GM23338 (cell line): Measurements from ENCODE around the gene DIRAS2. TPM values are rescaled to one million over a fixed set of nuclear protein-coding genes. Genes with fewer than 3 reads are reported as not detected.

Experiments used
- ATAC-seq: fragments of 200-7000 bp; cut with Tn5 transposase; 3 replicates; pipeline ENCODE4 v1.9.1; 2020
- DNase-seq: peaks from one replicate; pipeline ENCODE4 v3.0.0-alpha.2; 2015; ENCODE audit warnings: low spot score
- H2AFZ ChIP-seq: fragments of 200-600 bp; sonication (generic); 2 replicates; pipeline ENCODE4 v1.8.0; 2016; ENCODE audit warnings: antibody characterized with exemption, mild to moderate bottlenecking, moderate library complexity
- H3F3A ChIP-seq: fragments of 200-600 bp; sonication (generic); replicated peaks from 2 replicates; pipeline ENCODE4 v1.8.0; 2017; ENCODE audit warnings: antibody characterized with exemption, mixed run types, low read depth
- H3K27ac ChIP-seq: fragments of 200-600 bp; sonication (generic); 2 replicates; pipeline ENCODE4 v1.6.1; 2016; ENCODE audit warnings: low read depth
- H3K27me3 ChIP-seq: fragments of 200-600 bp; sonication (generic); 2 replicates; pipeline ENCODE4 v1.8.0; 2016; ENCODE audit warnings: mild to moderate bottlenecking, mixed run types, moderate library complexity; ENCODE audit not compliant: insufficient read depth
- H3K36me3 ChIP-seq: fragments of 200-600 bp; sonication (generic); 2 replicates; pipeline ENCODE4 v1.8.0; 2016; ENCODE audit warnings: mild to moderate bottlenecking; ENCODE audit not compliant: insufficient read depth
- H3K4me1 ChIP-seq: fragments of 200-600 bp; sonication (generic); 2 replicates; pipeline ENCODE4 v1.8.0; 2016; ENCODE audit warnings: mild to moderate bottlenecking, moderate library complexity; ENCODE audit not compliant: insufficient read depth
- H3K4me2 ChIP-seq: fragments of 200-600 bp; sonication (generic); 2 replicates; pipeline ENCODE4 v1.7.1; 2017; ENCODE audit warnings: mixed run types
- H3K4me3 ChIP-seq: fragments of 200-600 bp; sonication (generic); 2 replicates; pipeline ENCODE4 v1.6.1; 2016; ENCODE audit warnings: mixed run types
- H3K79me2 ChIP-seq: fragments of 200-600 bp; sonication (generic); replicated peaks from 2 replicates; pipeline ENCODE4 v1.8.0; 2017; ENCODE audit warnings: mild to moderate bottlenecking; ENCODE audit not compliant: insufficient read depth
- H3K9me2 ChIP-seq: fragments of 200-600 bp; sonication (generic); 2 replicates; pipeline ENCODE4 v1.8.0; 2017; ENCODE audit not compliant: insufficient read depth
- H4K20me1 ChIP-seq: fragments of 200-600 bp; sonication (generic); replicated peaks from 2 replicates; pipeline ENCODE4 v1.8.0; 2017; ENCODE audit warnings: mild to moderate bottlenecking; ENCODE audit not compliant: insufficient read depth
- H3K27ac Mint-ChIP-seq: 2 replicates; pipeline ENCODE4 v1.8.0; 2020; ENCODE audit warnings: inconsistent platforms, mild to moderate bottlenecking, moderate library complexity, mixed read lengths
- H3K27me3 Mint-ChIP-seq: 3 replicates; pipeline ENCODE4 v1.8.0; 2022; ENCODE audit warnings: low read depth, mild to moderate bottlenecking, moderate library complexity, mixed read lengths, inconsistent platforms; ENCODE audit not compliant: insufficient read depth, poor library complexity
- H3K36me3 Mint-ChIP-seq: 3 replicates; pipeline ENCODE4 v1.8.0; 2021; ENCODE audit warnings: low read depth, mild to moderate bottlenecking, inconsistent platforms, moderate library complexity, mixed read lengths
- H3K4me1 Mint-ChIP-seq: 3 replicates; pipeline ENCODE4 v1.8.0; 2020; ENCODE audit warnings: mild to moderate bottlenecking, inconsistent platforms, mixed read lengths
- H3K4me3 Mint-ChIP-seq: 3 replicates; pipeline ENCODE4 v1.8.0; 2021; ENCODE audit warnings: moderate library complexity, mild to moderate bottlenecking, inconsistent platforms, mixed read lengths
- H3K9me3 Mint-ChIP-seq: 3 replicates; pipeline ENCODE4 v1.8.0; 2020; ENCODE audit warnings: moderate library complexity, mild to moderate bottlenecking, inconsistent platforms, mixed read lengths
- CREB1 ChIP-seq: fragments of 250-450 bp; sonication (Bioruptor Pico); IDR thresholded peaks from 2 replicates; pipeline ENCODE4 v1.5.0; 2020; ENCODE audit warnings: low read depth, mild to moderate bottlenecking, moderate library complexity
- EZH2 ChIP-seq: fragments of 200-600 bp; sonication (generic); IDR thresholded peaks from one replicate; pipeline ENCODE4 v1.8.0; 2017; ENCODE audit warnings: antibody characterized with exemption, mild to moderate bottlenecking, low read depth; ENCODE audit not compliant: unreplicated experiment
- EZH2phosphoT487 ChIP-seq: fragments of 200-600 bp; sonication (generic); IDR thresholded peaks from one replicate; pipeline ENCODE4 v1.8.1; 2018; ENCODE audit warnings: antibody characterized with exemption; ENCODE audit not compliant: unreplicated experiment
- NANOG ChIP-seq: IDR thresholded peaks from 2 replicates; pipeline ENCODE4 v1.6.1; 2016; ENCODE audit warnings: antibody characterized with exemption, borderline replicate concordance
- POLR2AphosphoS5 ChIP-seq: IDR thresholded peaks from 2 replicates; pipeline ENCODE4 v1.6.1; 2016; ENCODE audit warnings: antibody characterized with exemption, low read depth
- STAT1 ChIP-seq: IDR thresholded peaks from one replicate; pipeline ENCODE4 v1.6.1; 2016; ENCODE audit warnings: antibody characterized with exemption; ENCODE audit not compliant: unreplicated experiment
- ZNF331 ChIP-seq: fragments of 250-450 bp; sonication (Bioruptor Pico); IDR thresholded peaks from 2 replicates; pipeline ENCODE4 v1.5.0; 2020; ENCODE audit warnings: low read depth, mild to moderate bottlenecking, moderate library complexity
- polyA plus RNA-seq: library from polyadenylated mRNA; unstranded; fragments of >200 nt; fragmentation: Nextera tagmentation; extraction: Ambion mirVana; gene quantifications from 2 replicates; pipeline ENCODE4 v1.2.1, GENCODE V29; 2016
- total RNA-seq: library from RNA; depleted of rRNA; stranded (reverse); fragments of >200 nt; shearing (Covaris generic); gene quantifications from 2 replicates; pipeline ENCODE4 v1.2.3, GENCODE V29; 2014
- TF ChIP-seq, protein P1 (sequence below): IDR thresholded peaks from 2 replicates; pipeline ENCODE4 v1.6.1; 2016; ENCODE audit warnings: antibody characterized with exemption
- TF ChIP-seq, protein P2 (sequence below): IDR thresholded peaks from one replicate; pipeline ENCODE4 v1.6.1; 2018; ENCODE audit warnings: antibody characterized with exemption; ENCODE audit not compliant: unreplicated experiment
- TF ChIP-seq, protein P3 (sequence below), 2 experiments: fragments of 200-600 bp in 1 of 2; sonication (generic) in 1 of 2; conservative IDR thresholded peaks; 2 replicates each; pipeline versions ENCODE4 v1.5.1 to v1.6.1; 2016 to 2017; ENCODE audit warnings: antibody characterized with exemption in 2 of 2, low read depth in 2 of 2, mild to moderate bottlenecking in 2 of 2, moderate library complexity in 1 of 2

The DIRAS2 gene
- total and polyA plus RNA-seq, 2 experiments from 2014 or later: 0.13 to 0.28 TPM

DNA sequence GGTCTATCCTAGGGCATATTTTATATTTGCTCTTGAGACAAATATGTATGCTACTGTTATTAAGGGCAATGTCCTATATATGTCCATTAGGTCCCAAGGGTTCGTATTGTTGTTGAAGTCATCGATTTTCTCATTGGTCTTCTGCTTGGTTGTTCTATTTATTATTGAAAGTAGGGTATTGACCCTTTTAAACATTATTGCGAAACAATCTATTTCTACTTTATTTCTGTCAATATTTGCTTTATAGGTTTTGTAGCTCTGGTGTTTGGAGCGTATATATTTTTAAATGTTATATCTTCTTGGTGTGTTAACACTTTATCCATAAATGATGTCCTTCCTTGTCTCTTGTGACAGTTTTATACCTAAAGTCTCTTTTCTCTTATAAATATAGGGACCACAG lies 16.2 kb upstream of the DIRAS2 start:
- Histone ChIP-seq H4K20me1 (no peaks in the 10 kb centered on the region), H3K27me3 (no peaks in the 10 kb centered on the region), H3K9me2 (no peaks in the 10 kb centered on the region), H3F3A (no peaks in the 10 kb centered on the region), H3K4me1 (no peaks in the 10 kb centered on the region), H3K4me3 (no peak overlapping the region), H3K4me2 (no peak overlapping the region), H3K27ac (no peak overlapping the region), H3K79me2 (no peaks in the 10 kb centered on the region), H2AFZ (no peak overlapping the region), H3K36me3 (no peaks in the 10 kb centered on the region)
- Mint-ChIP-seq H3K4me1 (no peaks in the 10 kb centered on the region), H3K4me3 (no peak overlapping the region), H3K9me3 (no peaks in the 10 kb centered on the region; the same call in 2 of the 3 replicates), H3K27me3 (no peaks in the 10 kb centered on the region), H3K27ac (no peak overlapping the region), H3K36me3 (no peaks in the 10 kb centered on the region)
- no peak for DNase-seq
- no peak for TF ChIP-seq ZNF331 (CRISPR knock-in tag)
- no peak for TF ChIP-seq STAT1
- TF ChIP-seq POLR2AphosphoS5: no peak
- TF ChIP-seq, protein P1, sequence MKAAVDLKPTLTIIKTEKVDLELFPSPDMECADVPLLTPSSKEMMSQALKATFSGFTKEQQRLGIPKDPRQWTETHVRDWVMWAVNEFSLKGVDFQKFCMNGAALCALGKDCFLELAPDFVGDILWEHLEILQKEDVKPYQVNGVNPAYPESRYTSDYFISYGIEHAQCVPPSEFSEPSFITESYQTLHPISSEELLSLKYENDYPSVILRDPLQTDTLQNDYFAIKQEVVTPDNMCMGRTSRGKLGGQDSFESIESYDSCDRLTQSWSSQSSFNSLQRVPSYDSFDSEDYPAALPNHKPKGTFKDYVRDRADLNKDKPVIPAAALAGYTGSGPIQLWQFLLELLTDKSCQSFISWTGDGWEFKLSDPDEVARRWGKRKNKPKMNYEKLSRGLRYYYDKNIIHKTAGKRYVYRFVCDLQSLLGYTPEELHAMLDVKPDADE: no peak
- TF ChIP-seq EZH2: no peak
- TF ChIP-seq NANOG: no peak
- no peak for ATAC-seq

DNA sequence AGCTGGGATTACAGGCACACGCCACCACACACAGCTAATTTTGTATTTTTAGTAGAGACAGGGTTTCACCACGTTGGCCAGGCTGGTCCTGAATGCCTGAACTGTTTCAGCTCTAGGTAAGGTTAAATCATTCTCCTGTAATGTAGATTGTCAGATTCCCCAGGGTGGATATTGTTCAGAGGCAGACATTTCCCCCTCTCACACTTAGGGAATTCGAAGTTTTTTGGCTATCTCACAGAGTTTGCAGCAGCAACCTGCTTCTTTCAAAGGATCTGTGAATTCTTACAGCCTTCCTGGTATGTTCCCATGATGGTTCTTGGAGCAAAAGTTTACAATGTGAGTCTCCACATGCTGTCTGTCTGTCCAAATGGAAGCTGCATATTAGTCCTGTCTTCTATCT lies 15.6 kb upstream of the DIRAS2 start:
- Histone ChIP-seq H3K27ac (no peak overlapping the region), H3K4me2 (no peak overlapping the region), H3K79me2 (no peaks in the 10 kb centered on the region), H3K9me2 (no peaks in the 10 kb centered on the region), H3K27me3 (no peaks in the 10 kb centered on the region), H2AFZ (no peak overlapping the region), H3K4me1 (no peaks in the 10 kb centered on the region), H3F3A (no peaks in the 10 kb centered on the region), H3K4me3 (no peak overlapping the region), H3K36me3 (no peaks in the 10 kb centered on the region), H4K20me1 (no peaks in the 10 kb centered on the region)
- H3K4me1 Mint-ChIP-seq: no peaks in the 10 kb centered on the region
- no peaks in the 10 kb centered on the region for H3K27me3 Mint-ChIP-seq
- no peak for DNase-seq
- no peaks in the 10 kb centered on the region; the same call in 2 of the 3 replicates for H3K9me3 Mint-ChIP-seq
- H3K4me3 Mint-ChIP-seq: no peak overlapping the region
- H3K27ac Mint-ChIP-seq: no peak overlapping the region
- no peak for ATAC-seq
- no peaks in the 10 kb centered on the region for H3K36me3 Mint-ChIP-seq
- TF ChIP-seq, protein P1: no peak
- no peak for TF ChIP-seq EZH2
- no peak for TF ChIP-seq STAT1
- no peak for TF ChIP-seq POLR2AphosphoS5
- no peak for TF ChIP-seq NANOG
- TF ChIP-seq, protein P2, sequence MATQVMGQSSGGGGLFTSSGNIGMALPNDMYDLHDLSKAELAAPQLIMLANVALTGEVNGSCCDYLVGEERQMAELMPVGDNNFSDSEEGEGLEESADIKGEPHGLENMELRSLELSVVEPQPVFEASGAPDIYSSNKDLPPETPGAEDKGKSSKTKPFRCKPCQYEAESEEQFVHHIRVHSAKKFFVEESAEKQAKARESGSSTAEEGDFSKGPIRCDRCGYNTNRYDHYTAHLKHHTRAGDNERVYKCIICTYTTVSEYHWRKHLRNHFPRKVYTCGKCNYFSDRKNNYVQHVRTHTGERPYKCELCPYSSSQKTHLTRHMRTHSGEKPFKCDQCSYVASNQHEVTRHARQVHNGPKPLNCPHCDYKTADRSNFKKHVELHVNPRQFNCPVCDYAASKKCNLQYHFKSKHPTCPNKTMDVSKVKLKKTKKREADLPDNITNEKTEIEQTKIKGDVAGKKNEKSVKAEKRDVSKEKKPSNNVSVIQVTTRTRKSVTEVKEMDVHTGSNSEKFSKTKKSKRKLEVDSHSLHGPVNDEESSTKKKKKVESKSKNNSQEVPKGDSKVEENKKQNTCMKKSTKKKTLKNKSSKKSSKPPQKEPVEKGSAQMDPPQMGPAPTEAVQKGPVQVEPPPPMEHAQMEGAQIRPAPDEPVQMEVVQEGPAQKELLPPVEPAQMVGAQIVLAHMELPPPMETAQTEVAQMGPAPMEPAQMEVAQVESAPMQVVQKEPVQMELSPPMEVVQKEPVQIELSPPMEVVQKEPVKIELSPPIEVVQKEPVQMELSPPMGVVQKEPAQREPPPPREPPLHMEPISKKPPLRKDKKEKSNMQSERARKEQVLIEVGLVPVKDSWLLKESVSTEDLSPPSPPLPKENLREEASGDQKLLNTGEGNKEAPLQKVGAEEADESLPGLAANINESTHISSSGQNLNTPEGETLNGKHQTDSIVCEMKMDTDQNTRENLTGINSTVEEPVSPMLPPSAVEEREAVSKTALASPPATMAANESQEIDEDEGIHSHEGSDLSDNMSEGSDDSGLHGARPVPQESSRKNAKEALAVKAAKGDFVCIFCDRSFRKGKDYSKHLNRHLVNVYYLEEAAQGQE: no peak
- TF ChIP-seq, protein P3, sequence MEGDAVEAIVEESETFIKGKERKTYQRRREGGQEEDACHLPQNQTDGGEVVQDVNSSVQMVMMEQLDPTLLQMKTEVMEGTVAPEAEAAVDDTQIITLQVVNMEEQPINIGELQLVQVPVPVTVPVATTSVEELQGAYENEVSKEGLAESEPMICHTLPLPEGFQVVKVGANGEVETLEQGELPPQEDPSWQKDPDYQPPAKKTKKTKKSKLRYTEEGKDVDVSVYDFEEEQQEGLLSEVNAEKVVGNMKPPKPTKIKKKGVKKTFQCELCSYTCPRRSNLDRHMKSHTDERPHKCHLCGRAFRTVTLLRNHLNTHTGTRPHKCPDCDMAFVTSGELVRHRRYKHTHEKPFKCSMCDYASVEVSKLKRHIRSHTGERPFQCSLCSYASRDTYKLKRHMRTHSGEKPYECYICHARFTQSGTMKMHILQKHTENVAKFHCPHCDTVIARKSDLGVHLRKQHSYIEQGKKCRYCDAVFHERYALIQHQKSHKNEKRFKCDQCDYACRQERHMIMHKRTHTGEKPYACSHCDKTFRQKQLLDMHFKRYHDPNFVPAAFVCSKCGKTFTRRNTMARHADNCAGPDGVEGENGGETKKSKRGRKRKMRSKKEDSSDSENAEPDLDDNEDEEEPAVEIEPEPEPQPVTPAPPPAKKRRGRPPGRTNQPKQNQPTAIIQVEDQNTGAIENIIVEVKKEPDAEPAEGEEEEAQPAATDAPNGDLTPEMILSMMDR (conservative IDR thresholded peaks at IDR 0.05; ENCODE audit: low read depth in 2 of 2): no peak
- TF ChIP-seq CREB1 (CRISPR knock-in tag): no peak
- TF ChIP-seq EZH2phosphoT487: no peak
